HG02840 (cell line): ENCODE measurements around the gene LRRC39.
"Not testable (repeated sequence)": the region's sequence is repeated elsewhere in the genome, so short reads cannot be mapped to it uniquely, and the experiment has no call there.

Experiments
- ATAC-seq: cut with Tn5 transposase; IDR thresholded peaks from one replicate; pipeline ENCODE4 v1.9.1; 2021; ENCODE audit warnings: mild to moderate bottlenecking, moderate library complexity, moderate number of reproducible peaks; ENCODE audit not compliant: unreplicated experiment, low FRiP score

LRRC39 gene

DNA sequence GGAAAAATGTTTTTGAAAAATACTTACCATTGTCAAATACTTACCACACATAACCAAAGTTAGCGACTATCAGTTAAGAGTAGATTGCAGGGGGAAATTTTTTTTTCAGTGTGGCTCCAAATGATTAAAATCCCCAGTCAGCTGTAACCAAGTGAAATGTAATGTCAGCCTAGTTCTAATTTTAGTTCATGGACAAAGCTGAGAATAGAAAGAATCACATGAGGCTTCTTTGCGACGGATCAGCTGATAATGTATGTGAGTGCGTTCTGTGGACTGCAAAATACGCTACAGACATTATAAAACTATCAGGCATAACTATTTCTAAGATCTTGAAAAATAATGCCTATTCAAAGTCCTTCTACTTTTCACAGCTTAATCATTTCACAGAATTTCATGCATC, at the start of gene LRRC39:
Gene LRRC39, minus strand, starts transcription at position 166 of the 400 bp plus-strand sequence. CDS start 9,740 bp downstream, outside the sequence.
- no peak for ATAC-seq

DNA sequence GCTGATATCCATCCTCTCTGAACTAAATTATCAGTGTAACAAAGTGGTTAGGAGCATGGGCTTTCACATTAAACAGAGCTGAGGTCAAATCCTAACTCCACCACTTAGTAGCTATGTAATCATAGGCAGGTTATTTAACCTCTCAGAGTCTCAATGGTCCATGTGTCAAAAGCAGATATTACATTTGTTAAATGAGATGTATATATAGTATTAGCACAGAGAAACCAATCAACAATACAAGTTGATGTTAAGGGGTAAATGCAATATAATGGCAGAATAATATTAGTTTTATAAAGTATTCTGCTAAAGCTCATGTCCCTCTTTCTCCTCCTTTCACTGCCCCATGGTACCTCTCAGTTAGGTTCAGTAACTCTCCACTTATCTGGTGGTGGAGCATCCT, 44.4 kb upstream of the LRRC39 start:
- no peak for ATAC-seq

GRCh38 chr1:100219883-100220282, 41.8 kb upstream of the LRRC39 start:
- no peak for ATAC-seq

DNA sequence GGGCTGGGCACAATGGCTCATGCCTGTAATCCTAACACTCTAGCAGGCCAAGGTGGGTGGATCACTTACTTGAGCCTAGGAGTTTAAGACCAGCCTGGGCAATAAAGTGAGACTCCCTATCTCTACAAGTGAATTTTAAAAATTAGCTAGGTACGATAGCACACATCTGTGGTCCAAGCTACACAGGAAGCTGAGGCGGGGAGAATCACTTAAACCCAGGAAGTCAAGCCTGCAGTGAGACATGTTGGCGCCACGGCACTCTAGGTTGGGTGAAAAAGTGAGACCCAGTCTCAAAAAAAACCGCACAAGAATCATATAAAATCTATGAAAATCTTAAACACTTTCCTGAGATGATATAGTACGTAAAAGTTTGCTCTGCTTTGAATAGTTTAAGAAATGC, 41.4 kb upstream of the LRRC39 start:
- ATAC-seq: no peak

DNA sequence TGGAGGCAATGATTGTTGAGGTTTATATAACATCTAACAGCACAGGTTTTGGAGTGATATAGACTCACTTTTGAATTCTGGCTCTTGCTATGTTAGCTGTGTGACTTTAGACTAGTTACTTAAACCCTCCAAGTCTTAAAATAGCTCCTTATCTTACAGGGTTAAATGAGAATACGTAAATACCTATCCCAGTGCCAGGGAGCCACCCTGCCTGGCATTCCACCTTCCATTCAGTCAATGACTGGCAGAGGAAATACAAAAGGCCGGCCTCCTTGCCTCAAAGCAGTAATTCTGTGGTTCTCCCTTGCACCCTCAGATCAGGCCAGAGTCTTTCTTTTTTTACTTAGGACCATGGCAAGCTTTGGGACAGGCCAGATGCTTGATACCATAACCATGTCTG, 39.8 kb upstream of the LRRC39 start:
- no peak for ATAC-seq

DNA sequence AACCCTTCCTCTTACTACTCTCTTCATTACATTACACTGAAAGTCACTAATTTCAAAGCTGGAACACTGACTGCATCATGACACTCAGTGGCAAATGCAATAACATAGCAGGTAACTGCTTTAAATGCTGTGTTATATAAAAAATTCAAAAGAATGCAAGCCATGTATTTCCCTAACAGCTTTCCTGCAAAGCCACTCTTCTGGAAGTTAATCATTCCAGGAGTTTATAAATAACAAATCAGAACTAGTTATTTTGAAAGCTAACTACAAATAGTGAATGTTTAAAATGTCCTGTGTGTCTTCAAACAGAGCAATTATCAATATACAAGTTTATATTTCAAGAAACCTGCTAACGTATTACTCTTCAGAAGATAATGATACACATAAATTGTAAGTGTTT, 37.0 kb upstream of the LRRC39 start:
- no peak for ATAC-seq

GRCh38 chr1:100213141-100213540, 35.1 kb upstream of the LRRC39 start:
- ATAC-seq: no peak

GRCh38 chr1:100206301-100206700, 28.2 kb upstream of the LRRC39 start:
- ATAC-seq: no peak

DNA sequence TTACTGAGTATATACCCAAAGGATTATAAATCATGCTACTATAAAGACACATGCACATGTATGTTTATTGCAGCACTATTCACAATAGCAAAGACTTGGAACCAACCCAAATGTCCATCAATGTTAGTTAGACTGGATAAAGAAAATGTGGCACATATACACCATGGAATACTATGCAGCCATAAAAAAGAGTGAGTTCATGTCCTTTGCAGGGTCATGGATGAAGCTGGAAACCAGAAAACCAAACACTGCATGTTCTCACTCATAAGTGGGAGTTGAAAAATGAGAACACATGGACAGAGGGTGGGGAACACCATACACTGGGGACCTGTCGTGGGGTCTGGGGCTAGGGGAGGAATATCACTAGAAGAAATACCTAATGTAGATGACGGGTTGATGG, 27.5 kb upstream of the LRRC39 start:
- ATAC-seq: not testable (repeated sequence)

DNA sequence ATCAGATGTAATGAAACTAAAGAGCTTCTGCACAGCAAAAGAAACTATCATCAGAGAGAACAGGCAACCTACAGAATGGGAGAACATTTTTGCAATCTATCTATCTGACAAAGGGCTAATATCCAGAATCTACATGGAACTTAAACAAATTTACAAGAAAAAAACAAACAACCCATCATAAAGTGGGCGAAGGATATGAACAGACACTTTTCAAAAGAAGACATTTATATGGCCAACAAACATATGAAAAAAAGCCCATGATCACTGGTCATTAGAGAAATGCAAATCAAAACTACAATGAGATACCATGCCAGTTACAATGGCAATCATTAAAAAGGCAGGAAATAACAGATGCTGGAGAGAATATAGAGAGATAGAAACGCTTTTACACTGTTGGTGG, 27.0 kb upstream of the LRRC39 start:
- ATAC-seq: not testable (repeated sequence)

GRCh38 chr1:100202703-100203102, 24.6 kb upstream of the LRRC39 start:
- ATAC-seq: not testable (repeated sequence)

GRCh38 chr1:100200060-100200459, 22.0 kb upstream of the LRRC39 start:
- not testable (repeated sequence) for ATAC-seq

DNA sequence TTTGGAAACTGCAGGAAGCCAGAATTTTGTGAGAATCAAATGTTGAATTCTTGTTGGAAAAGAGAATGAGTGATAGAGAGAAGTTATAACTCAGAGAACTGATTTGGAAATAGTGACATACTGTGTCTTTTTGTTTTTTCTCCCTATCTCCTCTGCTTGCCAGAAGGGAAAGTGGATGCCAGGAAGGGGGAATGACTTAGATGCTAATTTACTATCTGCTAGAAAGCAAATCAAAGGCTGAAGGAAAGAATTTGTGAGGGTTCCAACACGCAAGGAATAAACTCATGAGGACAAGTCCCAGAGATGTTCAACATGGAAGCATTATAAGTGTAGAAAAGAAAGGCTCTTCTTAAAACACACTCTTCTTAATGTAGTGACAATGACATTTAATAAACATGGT, 20.5 kb upstream of the LRRC39 start:
- ATAC-seq: no peak

DNA sequence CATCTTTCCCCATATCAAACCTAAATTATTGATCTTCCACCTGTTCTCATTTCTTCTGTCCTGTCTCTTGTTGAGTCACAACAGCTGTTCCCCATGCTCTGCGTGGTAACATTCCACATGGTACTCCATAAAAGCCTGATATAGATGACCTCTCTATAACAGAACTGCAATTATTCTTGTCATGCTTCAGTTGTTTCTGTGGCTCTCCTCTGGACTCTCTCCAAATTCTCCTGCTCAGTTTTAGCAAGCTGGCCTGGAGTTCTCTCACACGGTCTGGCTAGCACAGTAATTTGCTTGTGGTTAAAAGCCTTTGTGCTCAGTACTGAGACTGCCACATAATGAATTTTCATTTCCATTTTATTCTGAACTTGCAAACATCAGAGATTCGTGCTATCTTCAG, 10.6 kb upstream of the LRRC39 start:
- ATAC-seq: no peak

DNA sequence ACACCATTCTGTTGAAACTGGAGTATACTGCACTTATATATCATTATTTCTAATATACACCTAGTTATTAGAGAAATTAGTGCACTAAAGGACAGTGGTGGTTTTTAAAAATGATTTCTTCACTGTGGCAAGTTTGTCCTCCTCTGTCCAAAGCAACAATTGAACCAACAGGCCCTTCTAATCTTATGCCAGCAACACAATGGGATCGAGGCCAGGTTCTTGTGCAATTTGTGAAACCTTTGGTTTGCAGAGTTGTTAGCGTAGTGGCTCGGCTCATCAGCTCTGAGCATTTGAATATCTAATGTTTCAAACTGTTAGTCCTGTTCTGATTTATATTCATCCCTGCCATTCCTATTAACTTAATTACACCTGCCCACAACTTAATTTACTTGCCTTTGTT, 9.9 kb upstream of the LRRC39 start:
- ATAC-seq: no peak

DNA sequence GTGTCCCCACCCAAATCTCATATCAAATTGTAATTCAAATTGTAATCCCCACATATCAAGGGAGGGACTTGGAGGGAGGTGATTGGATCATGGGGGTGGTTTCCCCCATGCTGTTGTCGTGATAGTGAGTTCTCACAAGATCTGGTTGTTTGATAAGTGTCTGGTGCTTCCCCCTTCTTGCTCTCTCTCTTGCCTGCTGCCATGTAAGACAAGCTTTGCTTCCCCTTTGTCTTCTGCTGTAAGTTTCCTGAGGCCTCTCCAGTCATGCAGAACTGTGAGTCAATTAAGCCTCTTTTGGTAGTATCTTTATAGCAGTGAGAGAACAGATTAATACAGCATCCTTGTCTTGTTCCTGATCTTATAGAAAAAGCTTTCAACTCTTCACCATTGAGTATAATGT, 6.5 kb upstream of the LRRC39 start:
- no peak for ATAC-seq

- no peak for ATAC-seq
Observed at GRCh38 chr1:100183370-100183769, 5.3 kb upstream of the LRRC39 start.

DNA sequence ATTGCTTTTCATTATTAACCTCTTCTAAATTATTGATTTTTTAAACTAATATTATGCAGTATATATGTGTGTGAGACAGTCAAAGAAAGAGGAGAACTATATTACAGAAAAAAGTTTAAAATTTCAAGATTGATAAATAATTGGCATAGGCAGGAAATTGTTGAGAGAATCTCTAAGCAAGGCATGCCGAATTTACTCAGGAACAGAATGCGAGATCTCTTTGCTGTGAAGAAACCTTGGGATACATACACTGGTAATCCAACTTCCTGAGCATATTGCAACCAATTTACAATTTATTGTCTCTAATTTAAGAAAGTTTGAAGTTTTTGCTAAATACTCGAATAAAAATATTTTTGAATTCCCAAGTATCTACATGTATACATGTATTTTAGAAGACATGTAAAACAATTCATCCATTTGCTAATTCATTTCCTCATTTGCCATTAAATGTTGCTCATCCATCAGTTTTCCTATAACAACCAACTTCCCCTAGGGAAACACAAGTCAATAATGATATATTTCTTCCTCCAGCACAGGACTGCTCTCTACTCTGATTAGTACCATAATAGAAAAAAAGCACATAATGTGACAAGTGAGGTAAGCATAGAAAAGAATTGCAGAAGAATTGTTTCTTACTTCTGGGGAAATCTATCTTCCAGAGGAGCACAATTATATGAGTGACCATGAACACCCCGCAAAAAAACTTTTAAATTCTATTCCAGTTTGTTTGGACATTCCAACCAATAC, 588 bp downstream of the LRRC39 start:
- no peak for ATAC-seq

- ATAC-seq: no peak
Observed at GRCh38 chr1:100168051-100168450, 10.0 kb downstream of the LRRC39 start.

- no peak for ATAC-seq
Observed at GRCh38 chr1:100164702-100165101, 13.4 kb downstream of the LRRC39 start.

GRCh38 chr1:100164216-100164615, 13.8 kb downstream of the LRRC39 start:
- ATAC-seq: no peak

- ATAC-seq: no peak
Observed at GRCh38 chr1:100162881-100163280, 15.2 kb downstream of the LRRC39 start.

DNA sequence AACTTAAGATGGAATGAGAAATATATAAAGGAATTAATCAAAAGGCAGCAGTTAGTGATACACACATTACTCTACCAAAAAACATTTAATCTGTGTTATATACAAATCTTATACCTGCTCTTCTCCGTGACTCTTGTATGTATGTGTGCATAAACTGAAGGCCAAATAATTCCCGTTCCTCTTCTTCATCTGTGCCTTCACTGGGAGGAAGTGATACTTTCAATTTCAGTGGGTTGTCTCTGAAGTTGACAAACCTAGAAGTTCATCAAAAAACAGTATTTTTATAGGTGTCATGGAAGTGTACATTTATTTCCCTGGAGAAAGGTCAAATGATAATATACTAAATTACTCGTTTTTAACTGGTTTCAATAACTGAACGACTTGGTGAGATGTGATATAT, 25.8 kb downstream of the LRRC39 start:
- ATAC-seq: no peak
